Measurements from ENCODE around the gene ARRB1. TPM values are rescaled to one million over a fixed set of nuclear protein-coding genes. Genes with fewer than 3 reads are reported as not detected.
A peak's percentile ranks its signal among the peaks of the same experiment; 100 is the strongest.

The ARRB1 gene
- total RNA-seq, 1 experiment from 2014 or later, result 17.2 TPM

- Histone ChIP-seq H3K9me3 (no peaks in the 10 kb centered on the region), H3K36me3 (no peaks in the 10 kb centered on the region), H3K27me3 (peaks cover 31% of the 10 kb centered on the region), H3K4me3 (no peak overlapping the region)
- no peak for DNase-seq
Measured at GRCh38 chr11:75242722-75243600, 108.5 kb downstream of the ARRB1 start.

- Histone ChIP-seq H3K4me3 (peak overlapping the region; percentile 26; the same call in 1 of the 2 replicates), H3K27me3 (peaks cover 31% of the 10 kb centered on the region), H3K9me3 (no peaks in the 10 kb centered on the region), H3K36me3 (no peaks in the 10 kb centered on the region)
- DNase-seq, result no peak
Measured at GRCh38 chr11:75241906-75242644, 109.4 kb downstream of the ARRB1 start.

- H3K27me3 ChIP-seq, result peaks cover 31% of the 10 kb centered on the region
- peak overlapping the region; percentile 26; the same call in 1 of the 2 replicates for H3K4me3 ChIP-seq
- peak; percentile 77 for DNase-seq
- H3K9me3 ChIP-seq, result no peaks in the 10 kb centered on the region
- no peaks in the 10 kb centered on the region for H3K36me3 ChIP-seq
Measured at GRCh38 chr11:75241036-75241905, 110.2 kb downstream of the ARRB1 start.

GRCh38 chr11:75240311-75241035, 111.0 kb downstream of the ARRB1 start, which contains the start of gene TPBGL:
TPBGL (plus strand) TSS chr11:75240774; CDS start chr11:75241050, 276 bp downstream.
- H3K9me3 ChIP-seq, result no peaks in the 10 kb centered on the region
- DNase-seq, result peak; percentile 17
- H3K4me3 ChIP-seq, result no peak within 1 kb of the TSS
- peaks cover 31% of the 10 kb centered on the region for H3K27me3 ChIP-seq
- H3K36me3 ChIP-seq, result no peaks in the 10 kb centered on the region

GRCh38 chr11:75239531-75240290, 111.8 kb downstream of the ARRB1 start:
- Histone ChIP-seq H3K4me3 (no peak overlapping the region), H3K36me3 (no peaks in the 10 kb centered on the region), H3K27me3 (peaks cover 28% of the 10 kb centered on the region), H3K9me3 (no peaks in the 10 kb centered on the region)
- DNase-seq, result no peak

- DNase-seq, result no peak
- H3K27me3 ChIP-seq, result peaks cover 21% of the 10 kb centered on the region
Measured at GRCh38 chr11:75238595-75239440, 112.6 kb downstream of the ARRB1 start.

GRCh38 chr11:75237050-75237449, 114.4 kb downstream of the ARRB1 start:
- DNase-seq, result no peak
- no peaks in the 10 kb centered on the region for H3K9me3 ChIP-seq
- H3K27me3 ChIP-seq, result peaks cover 11% of the 10 kb centered on the region
- no peaks in the 10 kb centered on the region for H3K36me3 ChIP-seq
- no peak overlapping the region for H3K4me3 ChIP-seq

More at GRCh38 chr11:75238595-75239440, 112.6 kb downstream of the ARRB1 start:
- Histone ChIP-seq H3K4me3 (no peak overlapping the region), H3K9me3 (no peaks in the 10 kb centered on the region), H3K36me3 (no peaks in the 10 kb centered on the region)

GRCh38 chr11:75236062-75236461, 115.4 kb downstream of the ARRB1 start:
- Histone ChIP-seq H3K9me3 (no peaks in the 10 kb centered on the region), H3K4me3 (no peak overlapping the region), H3K36me3 (no peaks in the 10 kb centered on the region), H3K27me3 (peaks cover 11% of the 10 kb centered on the region)
- no peak for DNase-seq

GRCh38 chr11:75233754-75234172, 117.7 kb downstream of the ARRB1 start:
- no peaks in the 10 kb centered on the region for H3K36me3 ChIP-seq
- no peak overlapping the region for H3K4me3 ChIP-seq
- DNase-seq, result peak; percentile 38
- no peaks in the 10 kb centered on the region for H3K9me3 ChIP-seq
- no peaks in the 10 kb centered on the region; the same call in 1 of the 2 replicates for H3K27me3 ChIP-seq

GRCh38 chr11:75230621-75231020, 120.8 kb downstream of the ARRB1 start:
- Histone ChIP-seq H3K9me3 (no peaks in the 10 kb centered on the region), H3K27me3 (no peaks in the 10 kb centered on the region; the same call in 1 of the 2 replicates), H3K36me3 (no peaks in the 10 kb centered on the region), H3K4me3 (no peak overlapping the region)
- no peak for DNase-seq

GRCh38 chr11:75229466-75229865, 122.0 kb downstream of the ARRB1 start:
- no peak for DNase-seq
- no peak overlapping the region for H3K4me3 ChIP-seq
- no peaks in the 10 kb centered on the region for H3K36me3 ChIP-seq
- H3K9me3 ChIP-seq, result no peaks in the 10 kb centered on the region
- no peaks in the 10 kb centered on the region; the same call in 1 of the 2 replicates for H3K27me3 ChIP-seq

GRCh38 chr11:75225794-75226193, 125.7 kb downstream of the ARRB1 start:
- H3K4me3 ChIP-seq, result no peak overlapping the region
- no peaks in the 10 kb centered on the region for H3K9me3 ChIP-seq
- no peaks in the 10 kb centered on the region for H3K36me3 ChIP-seq
- H3K27me3 ChIP-seq, result no peaks in the 10 kb centered on the region; the same call in 1 of the 2 replicates
- no peak for DNase-seq

- DNase-seq, result peak; percentile 36
Measured at GRCh38 chr11:75223954-75224643, 127.4 kb downstream of the ARRB1 start.

GRCh38 chr11:75219869-75220268, 131.6 kb downstream of the ARRB1 start:
- Histone ChIP-seq H3K27me3 (no peaks in the 10 kb centered on the region), H3K9me3 (no peaks in the 10 kb centered on the region), H3K36me3 (no peaks in the 10 kb centered on the region), H3K4me3 (no peak overlapping the region)
- DNase-seq, result no peak

More at GRCh38 chr11:75223954-75224643, 127.4 kb downstream of the ARRB1 start:
- Histone ChIP-seq H3K27me3 (no peaks in the 10 kb centered on the region), H3K9me3 (no peaks in the 10 kb centered on the region), H3K36me3 (no peaks in the 10 kb centered on the region), H3K4me3 (no peak overlapping the region)

All from MG63 (cell line).